Measurements from ENCODE around the gene RGS10. TPM values are rescaled to one million over a fixed set of nuclear protein-coding genes. Genes with fewer than 3 reads are reported as not detected.

The RGS10 gene
- total and polyA plus RNA-seq, 9 of the 15 experiments (the other 6 are each of a cell fraction or from before 2014, with no cell fraction given) = 31.9 to 123 (median 62.1) TPM

- TF ChIP-seq ELF2 (CRISPR knock-in tag; IDR thresholded peaks at IDR 0.05) = no peak
- TF ChIP-seq EP400 (IDR thresholded peaks at IDR 0.05) = peak; percentile 60; the same call in 1 of the 2 replicates
- TF ChIP-seq MBD2 (IDR thresholded peaks at IDR 0.05; ENCODE audit: borderline replicate concordance, low read depth) = peak; percentile 30; the same call in 1 of the 2 replicates
- no peak for TF ChIP-seq NFIX (CRISPR knock-in tag; IDR thresholded peaks at IDR 0.05; ENCODE audit: low read depth)
- no peak for TF ChIP-seq SP2 (IDR thresholded peaks at IDR 0.05; ENCODE audit: extremely low read depth, low read depth, low read length, poor library complexity, severe bottlenecking)
- no peak for TF ChIP-seq SIN3B (IDR thresholded peaks at IDR 0.05; ENCODE audit: low read depth)
- TF ChIP-seq HBP1 (CRISPR knock-in tag; IDR thresholded peaks at IDR 0.05) = no peak
- TF ChIP-seq MYBL2 (IDR thresholded peaks at IDR 0.05; ENCODE audit: low read depth) = no peak
- TF ChIP-seq MYBL2 (CRISPR knock-in tag; IDR thresholded peaks at IDR 0.05; ENCODE audit: borderline replicate concordance) = no peak
- TF ChIP-seq ZNF551 (CRISPR knock-in tag; IDR thresholded peaks at IDR 0.05) = no peak
- no peak; the same call in 1 of the 2 replicates for TF ChIP-seq PML (IDR thresholded peaks at IDR 0.05; ENCODE audit: low read length)
- TF ChIP-seq ZNF707 (CRISPR knock-in tag; conservative IDR thresholded peaks at IDR 0.05) = no peak
- no peak for TF ChIP-seq CHD1 (IDR thresholded peaks at IDR 0.05; ENCODE audit: low read length)
- no peak for TF ChIP-seq ZNF408 (CRISPR knock-in tag; IDR thresholded peaks at IDR 0.05; ENCODE audit: low read depth)
- no peak for TF ChIP-seq ETV5 (CRISPR knock-in tag; IDR thresholded peaks at IDR 0.05; ENCODE audit: low read depth)
- TF ChIP-seq ZNF324 (CRISPR knock-in tag; IDR thresholded peaks at IDR 0.05) = no peak
- TF ChIP-seq TAF1 (IDR thresholded peaks at IDR 0.05; ENCODE audit: control insufficient read depth, extremely low read depth, insufficient read depth, low read length, severe bottlenecking) = peak; percentile 37
- no peak for TF ChIP-seq ZBTB1 (CRISPR knock-in tag; IDR thresholded peaks at IDR 0.05; ENCODE audit: borderline replicate concordance, low read depth)
- no peak for TF ChIP-seq MECOM (CRISPR knock-in tag; IDR thresholded peaks at IDR 0.05)
- no peak for TF ChIP-seq MCM5 (IDR thresholded peaks at IDR 0.05; ENCODE audit: low read depth)
- TF ChIP-seq NUFIP1 (IDR thresholded peaks at IDR 0.05; ENCODE audit: partially characterized antibody) = no peak
- no peak for TF ChIP-seq PURB (CRISPR knock-in tag; IDR thresholded peaks at IDR 0.05; ENCODE audit: low read depth)
- no peak for TF ChIP-seq ZNF347 (CRISPR knock-in tag; IDR thresholded peaks at IDR 0.05; ENCODE audit: low read depth)
- no peak for TF ChIP-seq HMG20B (CRISPR knock-in tag; IDR thresholded peaks at IDR 0.05)
- TF ChIP-seq NRF1 (conservative IDR thresholded peaks at IDR 0.05 in 1 of 2, IDR thresholded peaks at IDR 0.05 in 1 of 2) = no peak
- no peak for TF ChIP-seq HDAC6 (IDR thresholded peaks at IDR 0.05; ENCODE audit: low read depth, low read length)
- no peak for TF ChIP-seq TAF7 (tag; IDR thresholded peaks at IDR 0.05)
- no peak for TF ChIP-seq ETV1 (tag; conservative IDR thresholded peaks at IDR 0.05; ENCODE audit: low read depth)
- TF ChIP-seq KLF1 (tag; IDR thresholded peaks at IDR 0.05) = no peak
- no peak for TF ChIP-seq ETV6 (IDR thresholded peaks at IDR 0.05; ENCODE audit: borderline replicate concordance in 1 of 2, low read depth in 2 of 2, low read length in 1 of 2)
- no peak for TF ChIP-seq ETV6 (CRISPR knock-in tag; IDR thresholded peaks at IDR 0.05; ENCODE audit: borderline replicate concordance)
- TF ChIP-seq EP300 (IDR thresholded peaks at IDR 0.05; ENCODE audit: low read length) = no peak
- no peak for TF ChIP-seq L3MBTL2 (IDR thresholded peaks at IDR 0.05)
Observed at GRCh38 chr10:119542357-119542987, at the start of gene RGS10 (continued).
